ENCODE measurements around the gene CNR2. TPM values are rescaled to one million over a fixed set of nuclear protein-coding genes. Genes with fewer than 3 reads are reported as not detected.

The CNR2 gene
- polyA plus RNA-seq, 2 of the 4 experiments (the other 2 are of a cell fraction): not detected

GRCh38 chr1:23878668-23879067, 34.5 kb downstream of the CNR2 start:
- ChIA-PET CTCF (interaction anchor here (1.1 to 1.8 kb wide), 2 partner anchors 10 to 81 kb away, joined by 6 read pairs; no protein-coding TSS in a partner anchor), POLR2A (no interaction called here)
- no peaks in the 10 kb centered on the region for H3K4me1 ChIP-seq
- DNase-seq (ENCODE audit: low read depth in 1 of 2, low spot score in 1 of 2): no peak
- H3K4me3 ChIP-seq: no peak overlapping the region
- H3K9me3 ChIP-seq: peaks cover 20% of the 10 kb centered on the region
- no peak overlapping the region for H3K27ac ChIP-seq
- TF ChIP-seq PBX3 (IDR thresholded peaks at IDR 0.05) (no peak), ZFP36 (IDR thresholded peaks at IDR 0.05; ENCODE audit: borderline replicate concordance, partially characterized antibody) (no peak), ZC3H11A (IDR thresholded peaks at IDR 0.05) (no peak), NPAS2 (CRISPR knock-in tag; IDR thresholded peaks at IDR 0.05; ENCODE audit: borderline replicate concordance) (no peak), POLR2AphosphoS2 (conservative IDR thresholded peaks at IDR 0.05; ENCODE audit: low read length) (no peak), MAX (IDR thresholded peaks at IDR 0.05) (no peak), ELK1 (IDR thresholded peaks at IDR 0.05; ENCODE audit: low read depth, low read length) (no peak), HOXB13 (CRISPR knock-in tag; IDR thresholded peaks at IDR 0.05; ENCODE audit: low read depth) (no peak), HEYL (CRISPR knock-in tag; IDR thresholded peaks at IDR 0.05) (no peak), GATA3 (IDR thresholded peaks at IDR 0.05; ENCODE audit: borderline replicate concordance) (no peak), CHD2 (IDR thresholded peaks at IDR 0.05; ENCODE audit: low read length, partially characterized antibody) (no peak)
- WGBS (ENCODE audit: missing lambda C conversion rate): 0% methylated on average over 1 of the region's 1 CpG
- H3K4me2 ChIP-seq: no peak overlapping the region
- no peak for FAIRE-seq
- ATAC-seq: no peak

GRCh38 chr1:23875382-23875781, 37.8 kb downstream of the CNR2 start:
- ChIA-PET POLR2A (no interaction called here), CTCF (interaction anchor here (0.5 kb wide), 1 partner anchor 130 kb away, joined by 3 read pairs; no protein-coding TSS in a partner anchor)
- FAIRE-seq (no peak), DNase-seq (ENCODE audit: low read depth in 1 of 2, low spot score in 1 of 2) (no peak), ATAC-seq (no peak)
- Histone ChIP-seq H3K9me3 (peaks cover 20% of the 10 kb centered on the region), H3K27ac (no peak overlapping the region), H3K4me2 (no peak overlapping the region), H3K4me3 (no peak overlapping the region), H3K4me1 (no peaks in the 10 kb centered on the region)
- TF ChIP-seq MAZ (IDR thresholded peaks at IDR 0.05; ENCODE audit: borderline replicate concordance, low read depth, low read length): no peak
- TF ChIP-seq HMGXB4 (CRISPR knock-in tag; IDR thresholded peaks at IDR 0.05; ENCODE audit: borderline replicate concordance): no peak
- TF ChIP-seq REST (IDR thresholded peaks at IDR 0.05): no peak
- no peak for TF ChIP-seq FOXS1 (CRISPR knock-in tag; IDR thresholded peaks at IDR 0.05)
- TF ChIP-seq PHF8 (IDR thresholded peaks at IDR 0.05; ENCODE audit: borderline replicate concordance, low read depth): no peak
- no peak for TF ChIP-seq RARB (CRISPR knock-in tag; IDR thresholded peaks at IDR 0.05)
- no peak for TF ChIP-seq FOSL2 (IDR thresholded peaks at IDR 0.05)
- no peak for TF ChIP-seq FOSL2 (CRISPR knock-in tag; IDR thresholded peaks at IDR 0.05)
- no peak for TF ChIP-seq CHD2 (IDR thresholded peaks at IDR 0.05; ENCODE audit: low read length, partially characterized antibody)
- TF ChIP-seq HOXB5 (CRISPR knock-in tag; IDR thresholded peaks at IDR 0.05): no peak
- no peak for TF ChIP-seq TFCP2L1 (CRISPR knock-in tag; IDR thresholded peaks at IDR 0.05)
- 66% methylated on average over 3 of the region's 3 CpGs for WGBS (ENCODE audit: missing lambda C conversion rate)

Data from A549 (cell line).